ENCODE results near the gene MYO1F.

Gene MYO1F

DNA sequence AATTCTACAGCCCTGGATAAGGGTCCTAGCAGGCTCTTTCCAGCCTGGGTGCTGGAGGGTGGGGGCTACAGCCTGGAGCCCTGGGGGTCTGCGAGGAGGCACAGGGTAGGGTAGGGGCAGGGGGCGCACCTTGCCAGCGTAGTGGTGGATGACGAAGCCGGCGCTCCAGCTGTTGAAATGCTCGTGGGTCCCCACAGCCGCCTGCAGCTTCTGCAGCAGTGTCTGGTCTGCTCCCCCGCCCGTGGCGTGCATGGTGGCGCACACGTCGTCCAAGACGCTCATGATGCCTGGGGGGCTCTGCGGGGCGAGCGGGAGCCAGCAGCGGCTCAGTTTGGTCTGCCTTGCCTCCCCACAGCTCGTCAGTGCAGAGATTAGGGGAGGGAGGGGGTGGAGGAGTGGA is 33.1 kb downstream of the MYO1F start:
- Histone ChIP-seq H3K4me3 (replicated peaks; ENCODE audit: insufficient read depth, low read length) (no peak overlapping the region), H3K27me3 (ENCODE audit: insufficient read depth, poor library complexity, severe bottlenecking) (no peaks in the 10 kb centered on the region), H3K27ac (replicated peaks) (no peak overlapping the region)
- TF ChIP-seq, protein P1, sequence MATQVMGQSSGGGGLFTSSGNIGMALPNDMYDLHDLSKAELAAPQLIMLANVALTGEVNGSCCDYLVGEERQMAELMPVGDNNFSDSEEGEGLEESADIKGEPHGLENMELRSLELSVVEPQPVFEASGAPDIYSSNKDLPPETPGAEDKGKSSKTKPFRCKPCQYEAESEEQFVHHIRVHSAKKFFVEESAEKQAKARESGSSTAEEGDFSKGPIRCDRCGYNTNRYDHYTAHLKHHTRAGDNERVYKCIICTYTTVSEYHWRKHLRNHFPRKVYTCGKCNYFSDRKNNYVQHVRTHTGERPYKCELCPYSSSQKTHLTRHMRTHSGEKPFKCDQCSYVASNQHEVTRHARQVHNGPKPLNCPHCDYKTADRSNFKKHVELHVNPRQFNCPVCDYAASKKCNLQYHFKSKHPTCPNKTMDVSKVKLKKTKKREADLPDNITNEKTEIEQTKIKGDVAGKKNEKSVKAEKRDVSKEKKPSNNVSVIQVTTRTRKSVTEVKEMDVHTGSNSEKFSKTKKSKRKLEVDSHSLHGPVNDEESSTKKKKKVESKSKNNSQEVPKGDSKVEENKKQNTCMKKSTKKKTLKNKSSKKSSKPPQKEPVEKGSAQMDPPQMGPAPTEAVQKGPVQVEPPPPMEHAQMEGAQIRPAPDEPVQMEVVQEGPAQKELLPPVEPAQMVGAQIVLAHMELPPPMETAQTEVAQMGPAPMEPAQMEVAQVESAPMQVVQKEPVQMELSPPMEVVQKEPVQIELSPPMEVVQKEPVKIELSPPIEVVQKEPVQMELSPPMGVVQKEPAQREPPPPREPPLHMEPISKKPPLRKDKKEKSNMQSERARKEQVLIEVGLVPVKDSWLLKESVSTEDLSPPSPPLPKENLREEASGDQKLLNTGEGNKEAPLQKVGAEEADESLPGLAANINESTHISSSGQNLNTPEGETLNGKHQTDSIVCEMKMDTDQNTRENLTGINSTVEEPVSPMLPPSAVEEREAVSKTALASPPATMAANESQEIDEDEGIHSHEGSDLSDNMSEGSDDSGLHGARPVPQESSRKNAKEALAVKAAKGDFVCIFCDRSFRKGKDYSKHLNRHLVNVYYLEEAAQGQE (IDR thresholded peaks at IDR 0.05; ENCODE audit: insufficient replicate concordance, low read depth) = no peak
- TF ChIP-seq POLR2AphosphoS5 (IDR thresholded peaks at IDR 0.05; ENCODE audit: low read depth) (peak; percentile 35; the same call in 1 of the 2 replicates), GABPA (IDR thresholded peaks at IDR 0.05; ENCODE audit: low read depth) (no peak), SPI1 (IDR thresholded peaks at IDR 0.05; ENCODE audit: borderline replicate concordance, low read depth) (no peak)
- DNase-seq (ENCODE audit: low read depth in 1 of 2, low spot score in 1 of 2) = no peak

DNA sequence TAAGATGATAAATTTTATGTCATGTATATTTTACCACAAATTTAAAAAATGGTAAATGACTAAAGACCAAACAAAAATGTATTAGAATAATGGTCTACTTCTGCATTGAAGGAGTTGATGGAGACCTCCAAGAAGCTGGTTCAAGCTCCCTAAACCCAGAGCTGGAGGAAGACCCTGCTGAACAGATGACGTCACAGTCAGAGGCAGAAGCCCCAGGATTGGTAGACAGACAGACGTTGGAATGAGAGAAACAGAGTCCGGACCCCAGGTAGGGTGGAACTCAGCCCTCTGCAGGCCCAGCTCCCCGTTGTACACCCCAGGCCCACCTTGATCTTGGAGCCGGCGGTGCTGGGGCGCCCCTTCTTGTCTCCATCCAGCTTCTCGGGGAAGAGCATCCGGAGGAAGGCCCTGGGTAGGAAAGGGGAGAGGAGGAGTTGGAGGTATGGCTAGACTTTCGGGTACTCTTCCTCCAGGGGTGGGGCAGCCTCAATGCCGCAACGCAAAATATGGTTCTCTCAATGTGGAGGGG is 37.6 kb downstream of the MYO1F start:
- H3K27me3 ChIP-seq (ENCODE audit: insufficient read depth, poor library complexity, severe bottlenecking) = no peaks in the 10 kb centered on the region
- H3K27ac ChIP-seq (replicated peaks) = no peak overlapping the region
- TF ChIP-seq, protein P1 (IDR thresholded peaks at IDR 0.05; ENCODE audit: insufficient replicate concordance, low read depth) = no peak
- TF ChIP-seq SPI1 (IDR thresholded peaks at IDR 0.05; ENCODE audit: borderline replicate concordance, low read depth) (no peak), POLR2AphosphoS5 (IDR thresholded peaks at IDR 0.05; ENCODE audit: low read depth) (0 out of 2 replicates have a peak, but pooled peaks have one; percentile 18)
- no peak for DNase-seq (ENCODE audit: low read depth in 1 of 2, low spot score in 1 of 2)
- H3K4me3 ChIP-seq (replicated peaks; ENCODE audit: insufficient read depth, low read length) = no peak overlapping the region

DNA sequence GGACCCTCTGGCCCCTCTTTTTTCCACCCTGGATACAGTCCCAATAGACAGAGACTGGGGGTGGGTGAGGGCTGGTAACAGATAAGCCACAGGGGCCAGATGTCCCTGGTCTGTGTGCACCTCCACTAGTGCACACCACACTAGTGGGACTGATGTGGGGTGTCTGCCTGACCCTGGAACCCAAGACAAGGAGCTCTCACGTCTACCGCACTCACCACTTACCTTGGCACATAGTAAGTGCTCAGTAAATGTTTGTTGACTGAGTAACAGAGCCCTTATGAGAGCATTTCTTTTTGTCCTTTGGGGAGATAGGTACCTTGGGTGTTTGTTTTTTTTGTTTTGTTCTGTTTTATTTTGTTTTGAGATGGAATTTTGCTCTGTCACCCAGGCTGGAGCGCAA is 40.1 kb downstream of the MYO1F start:
- DNase-seq (ENCODE audit: low read depth in 1 of 2, low spot score in 1 of 2) = no peak
- Histone ChIP-seq H3K27me3 (ENCODE audit: insufficient read depth, poor library complexity, severe bottlenecking) (no peaks in the 10 kb centered on the region), H3K4me3 (replicated peaks; ENCODE audit: insufficient read depth, low read length) (no peak overlapping the region), H3K27ac (replicated peaks) (no peak overlapping the region)
- TF ChIP-seq POLR2AphosphoS5 (IDR thresholded peaks at IDR 0.05; ENCODE audit: low read depth) (no peak), SPI1 (IDR thresholded peaks at IDR 0.05; ENCODE audit: borderline replicate concordance, low read depth) (no peak)
- TF ChIP-seq, protein P1 (IDR thresholded peaks at IDR 0.05; ENCODE audit: insufficient replicate concordance, low read depth) = no peak
- TF ChIP-seq, protein P2, sequence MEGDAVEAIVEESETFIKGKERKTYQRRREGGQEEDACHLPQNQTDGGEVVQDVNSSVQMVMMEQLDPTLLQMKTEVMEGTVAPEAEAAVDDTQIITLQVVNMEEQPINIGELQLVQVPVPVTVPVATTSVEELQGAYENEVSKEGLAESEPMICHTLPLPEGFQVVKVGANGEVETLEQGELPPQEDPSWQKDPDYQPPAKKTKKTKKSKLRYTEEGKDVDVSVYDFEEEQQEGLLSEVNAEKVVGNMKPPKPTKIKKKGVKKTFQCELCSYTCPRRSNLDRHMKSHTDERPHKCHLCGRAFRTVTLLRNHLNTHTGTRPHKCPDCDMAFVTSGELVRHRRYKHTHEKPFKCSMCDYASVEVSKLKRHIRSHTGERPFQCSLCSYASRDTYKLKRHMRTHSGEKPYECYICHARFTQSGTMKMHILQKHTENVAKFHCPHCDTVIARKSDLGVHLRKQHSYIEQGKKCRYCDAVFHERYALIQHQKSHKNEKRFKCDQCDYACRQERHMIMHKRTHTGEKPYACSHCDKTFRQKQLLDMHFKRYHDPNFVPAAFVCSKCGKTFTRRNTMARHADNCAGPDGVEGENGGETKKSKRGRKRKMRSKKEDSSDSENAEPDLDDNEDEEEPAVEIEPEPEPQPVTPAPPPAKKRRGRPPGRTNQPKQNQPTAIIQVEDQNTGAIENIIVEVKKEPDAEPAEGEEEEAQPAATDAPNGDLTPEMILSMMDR (IDR thresholded peaks at IDR 0.05; ENCODE audit: insufficient read depth, low read length) = no peak

DNA sequence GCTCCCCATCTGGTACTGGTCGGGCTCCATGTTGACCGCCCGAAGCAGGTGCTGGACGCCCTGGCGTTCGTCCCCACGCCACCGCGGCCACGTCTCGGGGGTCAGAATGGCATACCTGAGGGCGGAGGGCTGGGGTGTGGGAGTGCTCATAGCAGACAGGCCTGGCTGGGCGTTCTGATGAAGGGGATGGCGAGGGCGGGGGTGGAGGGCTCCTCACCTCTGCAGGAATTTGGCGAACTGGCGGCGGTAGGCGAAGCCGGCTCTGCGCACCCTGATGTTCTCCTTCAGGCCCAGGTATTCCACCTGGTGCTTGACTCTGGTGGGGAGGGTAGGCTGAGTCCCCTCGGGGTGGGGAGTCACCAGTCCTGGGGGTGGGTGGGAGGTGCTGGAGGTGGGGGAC is 41.0 kb downstream of the MYO1F start:
- H3K4me3 ChIP-seq (replicated peaks; ENCODE audit: insufficient read depth, low read length) = no peak overlapping the region
- no peak for DNase-seq (ENCODE audit: low read depth in 1 of 2, low spot score in 1 of 2)
- H3K27ac ChIP-seq (replicated peaks) = no peak overlapping the region
- H3K27me3 ChIP-seq (ENCODE audit: insufficient read depth, poor library complexity, severe bottlenecking) = no peaks in the 10 kb centered on the region
- no peak for TF ChIP-seq SPI1 (IDR thresholded peaks at IDR 0.05; ENCODE audit: borderline replicate concordance, low read depth)
